Breast epithelium (tissue), 3 donors: Measurements from ENCODE around the gene CNTNAP1.

ENCODE experiments used
- POLR2AphosphoS5 ChIP-seq, 3 donors: sonication (generic); formaldehyde crosslinking; IDR thresholded peaks; one replicate each; pipeline ENCODE4 v1.6.1; 2017; ENCODE audit warnings: antibody characterized with exemption in 3 of 3
- TF ChIP-seq, protein P1 (sequence below), 3 donors: fragments of 450-650 bp; IDR thresholded peaks; one replicate each; pipeline ENCODE4 v1.5.1; 2016 to 2017; ENCODE audit warnings: antibody characterized with exemption in 3 of 3, mild to moderate bottlenecking in 3 of 3, moderate library complexity in 3 of 3

GRCh38 chr17:42680331-42680808 is 2.0 kb upstream of the CNTNAP1 start:
- TF ChIP-seq, protein P1, sequence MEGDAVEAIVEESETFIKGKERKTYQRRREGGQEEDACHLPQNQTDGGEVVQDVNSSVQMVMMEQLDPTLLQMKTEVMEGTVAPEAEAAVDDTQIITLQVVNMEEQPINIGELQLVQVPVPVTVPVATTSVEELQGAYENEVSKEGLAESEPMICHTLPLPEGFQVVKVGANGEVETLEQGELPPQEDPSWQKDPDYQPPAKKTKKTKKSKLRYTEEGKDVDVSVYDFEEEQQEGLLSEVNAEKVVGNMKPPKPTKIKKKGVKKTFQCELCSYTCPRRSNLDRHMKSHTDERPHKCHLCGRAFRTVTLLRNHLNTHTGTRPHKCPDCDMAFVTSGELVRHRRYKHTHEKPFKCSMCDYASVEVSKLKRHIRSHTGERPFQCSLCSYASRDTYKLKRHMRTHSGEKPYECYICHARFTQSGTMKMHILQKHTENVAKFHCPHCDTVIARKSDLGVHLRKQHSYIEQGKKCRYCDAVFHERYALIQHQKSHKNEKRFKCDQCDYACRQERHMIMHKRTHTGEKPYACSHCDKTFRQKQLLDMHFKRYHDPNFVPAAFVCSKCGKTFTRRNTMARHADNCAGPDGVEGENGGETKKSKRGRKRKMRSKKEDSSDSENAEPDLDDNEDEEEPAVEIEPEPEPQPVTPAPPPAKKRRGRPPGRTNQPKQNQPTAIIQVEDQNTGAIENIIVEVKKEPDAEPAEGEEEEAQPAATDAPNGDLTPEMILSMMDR (IDR thresholded peaks at IDR 0.05) = no peak
- TF ChIP-seq POLR2AphosphoS5 (IDR thresholded peaks at IDR 0.05) = no peak
